HG03139 (cell line): ENCODE results near the gene FRMD3.
A peak's percentile ranks its signal among the peaks of the same experiment; 100 is the strongest.

ENCODE experiments used
- ATAC-seq: cut with Tn5 transposase; IDR thresholded peaks from one replicate; pipeline ENCODE4 v1.9.1; 2021; ENCODE audit not compliant: unreplicated experiment

FRMD3 gene

GRCh38 chr9:83240671-83241070 is 297.5 kb downstream of the FRMD3 start:
- no peak for ATAC-seq

- ATAC-seq, result no peak
Observed at GRCh38 chr9:83239747-83240146, 298.5 kb downstream of the FRMD3 start.

GRCh38 chr9:83238871-83239640 is 299.1 kb downstream of the FRMD3 start:
- ATAC-seq, result no peak

- ATAC-seq, result no peak
Observed at GRCh38 chr9:83236029-83236696, 302.0 kb downstream of the FRMD3 start.

DNA sequence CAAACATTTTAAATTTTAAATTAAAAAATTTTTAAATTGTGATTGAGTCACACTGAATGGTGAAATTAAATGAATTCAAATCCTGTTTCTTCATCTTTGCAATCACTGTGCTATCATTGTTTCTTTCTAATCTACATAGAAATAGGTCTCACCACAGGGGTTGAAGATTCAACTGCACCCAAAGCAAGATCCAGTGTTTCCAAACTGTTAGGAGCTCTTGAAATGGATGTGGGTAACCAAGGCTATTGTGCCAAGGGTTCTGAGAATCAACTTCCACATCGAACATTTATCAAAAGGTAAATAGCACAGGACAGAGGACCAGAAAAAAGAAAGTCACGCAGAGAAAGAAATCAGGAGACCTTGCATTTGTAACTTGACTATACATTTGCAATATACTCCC is 302.7 kb downstream of the FRMD3 start:
- no peak for ATAC-seq

DNA sequence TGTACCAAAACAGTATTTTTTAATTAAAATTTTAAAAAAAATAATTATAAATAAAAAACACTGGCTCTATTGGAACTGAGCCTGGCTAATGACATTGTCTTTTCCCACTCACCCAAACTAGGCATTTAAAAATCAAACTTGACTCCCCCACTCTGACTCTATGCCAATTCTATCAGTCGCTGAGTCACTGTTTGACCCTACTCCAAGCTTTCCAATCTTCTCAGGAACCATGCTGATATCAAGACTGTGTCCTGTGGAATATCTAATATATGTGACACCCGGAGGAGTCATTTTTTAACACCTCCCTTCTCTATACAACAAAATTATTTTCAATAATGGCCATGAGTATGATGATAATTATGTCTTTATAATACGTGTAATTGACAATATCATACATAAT is 303.7 kb downstream of the FRMD3 start:
- no peak for ATAC-seq

- ATAC-seq, result no peak
Observed at GRCh38 chr9:83233647-83234046, 304.6 kb downstream of the FRMD3 start.

DNA sequence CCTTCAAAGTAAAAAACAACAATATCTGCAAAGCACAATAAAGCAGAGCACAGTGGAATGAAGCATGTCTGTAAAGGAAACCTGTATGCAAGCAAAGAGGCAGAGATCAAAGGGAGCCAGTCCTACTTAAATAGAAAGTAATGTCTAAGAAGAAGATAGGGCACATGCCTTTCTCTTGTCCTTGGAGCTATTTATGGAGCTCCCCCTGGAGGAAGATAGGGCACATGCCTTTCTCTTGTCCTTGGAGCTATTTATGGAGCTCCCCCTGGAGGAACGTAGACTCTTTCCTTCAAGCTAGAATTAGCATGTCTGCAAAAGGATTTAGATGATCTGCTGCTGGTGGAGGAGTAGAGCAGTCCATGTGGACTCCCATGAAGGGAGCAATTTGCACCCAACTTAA is 307.2 kb downstream of the FRMD3 start:
- no peak for ATAC-seq

DNA sequence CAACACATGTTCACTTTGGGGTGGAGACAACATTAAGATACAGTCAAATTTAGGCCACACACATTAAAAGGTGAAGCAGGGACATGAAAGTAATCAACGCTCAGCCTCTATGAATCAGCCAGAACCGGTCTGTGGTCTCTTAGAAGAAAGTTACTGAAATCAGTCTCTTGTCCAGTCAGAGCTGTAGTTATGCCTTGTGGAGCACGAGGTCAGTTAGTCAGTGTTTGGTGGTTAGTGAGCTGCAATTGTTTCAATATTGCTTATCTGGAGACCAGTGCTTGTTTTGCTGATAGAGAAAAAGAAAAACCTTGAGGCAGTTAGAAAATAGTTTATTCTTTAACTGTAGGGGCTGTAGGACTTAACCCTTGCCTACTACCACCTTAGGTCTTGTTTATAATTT is 317.5 kb downstream of the FRMD3 start:
- ATAC-seq, result peak; percentile 89

- no peak for ATAC-seq
Observed at GRCh38 chr9:83219924-83220438, 318.2 kb downstream of the FRMD3 start.

DNA sequence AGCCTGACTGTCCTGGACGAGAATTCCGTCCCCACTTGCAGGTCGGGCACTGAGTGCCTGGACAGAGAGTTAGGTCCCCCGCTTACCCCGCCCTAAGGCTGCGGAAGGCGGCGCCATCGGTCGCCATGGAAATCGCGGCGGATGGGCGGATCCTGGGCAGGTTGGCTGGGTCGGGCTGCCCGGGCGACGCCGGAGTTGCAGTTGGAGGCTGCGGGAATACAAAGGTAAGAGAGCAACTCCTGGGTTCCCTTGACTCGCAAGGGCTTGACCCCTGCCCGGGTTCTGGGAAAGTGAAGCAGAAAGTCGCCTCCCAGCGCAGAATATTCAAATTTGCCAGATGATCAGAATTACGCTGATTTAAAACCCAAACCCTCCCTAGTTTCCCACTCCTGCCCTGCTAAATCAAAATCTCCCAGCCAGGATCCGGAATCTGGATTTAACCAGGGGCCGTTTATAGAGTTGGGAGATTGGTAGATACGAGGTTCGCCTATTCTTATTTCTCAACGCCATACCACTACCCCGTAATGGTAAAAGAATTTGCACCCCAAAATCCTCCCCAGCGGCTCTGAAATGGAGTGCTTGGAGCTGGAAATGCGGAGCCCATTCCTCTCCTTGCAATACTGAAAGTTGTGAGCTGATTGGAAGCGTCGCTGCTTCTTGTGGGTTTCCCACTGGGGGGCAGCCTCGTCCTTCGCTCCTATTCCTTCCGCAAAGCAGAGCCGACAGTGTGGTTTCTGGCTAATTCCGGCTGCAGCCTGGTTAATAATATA is 318.9 kb downstream of the FRMD3 start:
- peak; percentile 50 for ATAC-seq

DNA sequence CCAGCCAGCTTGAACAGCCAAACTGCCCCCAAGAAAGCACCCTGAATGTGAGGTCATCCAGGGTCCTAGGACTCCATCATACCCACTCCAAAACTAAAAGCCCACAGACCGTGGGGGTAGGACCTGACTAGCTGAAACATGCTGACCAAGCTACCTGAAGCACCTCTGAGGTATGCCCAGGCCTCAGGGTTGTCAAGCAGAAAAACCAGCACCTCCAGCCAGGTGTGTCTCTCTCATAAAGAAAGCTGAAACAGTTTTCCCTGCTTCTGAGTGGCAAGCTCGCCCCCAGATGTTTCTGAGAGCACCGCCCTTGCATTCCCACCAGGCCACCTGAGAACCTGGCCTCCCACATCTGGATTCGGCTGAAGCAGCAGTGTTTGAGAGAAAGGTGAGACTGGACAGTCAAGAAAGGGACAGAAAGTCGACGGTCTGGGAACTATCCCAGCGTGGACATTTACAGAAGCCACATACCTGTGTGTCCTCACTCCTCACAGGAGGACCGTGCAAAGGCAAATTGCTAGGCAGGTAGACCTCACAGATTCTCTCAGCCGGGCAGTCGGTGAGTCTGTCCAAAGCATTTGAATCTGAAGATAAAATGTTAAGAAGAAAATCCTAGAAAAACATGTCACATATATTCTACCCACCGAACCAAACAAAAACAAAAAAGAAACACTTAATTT is 319.6 kb downstream of the FRMD3 start:
- ATAC-seq, result no peak

GRCh38 chr9:83209188-83209731 is 328.9 kb downstream of the FRMD3 start:
- ATAC-seq, result no peak

DNA sequence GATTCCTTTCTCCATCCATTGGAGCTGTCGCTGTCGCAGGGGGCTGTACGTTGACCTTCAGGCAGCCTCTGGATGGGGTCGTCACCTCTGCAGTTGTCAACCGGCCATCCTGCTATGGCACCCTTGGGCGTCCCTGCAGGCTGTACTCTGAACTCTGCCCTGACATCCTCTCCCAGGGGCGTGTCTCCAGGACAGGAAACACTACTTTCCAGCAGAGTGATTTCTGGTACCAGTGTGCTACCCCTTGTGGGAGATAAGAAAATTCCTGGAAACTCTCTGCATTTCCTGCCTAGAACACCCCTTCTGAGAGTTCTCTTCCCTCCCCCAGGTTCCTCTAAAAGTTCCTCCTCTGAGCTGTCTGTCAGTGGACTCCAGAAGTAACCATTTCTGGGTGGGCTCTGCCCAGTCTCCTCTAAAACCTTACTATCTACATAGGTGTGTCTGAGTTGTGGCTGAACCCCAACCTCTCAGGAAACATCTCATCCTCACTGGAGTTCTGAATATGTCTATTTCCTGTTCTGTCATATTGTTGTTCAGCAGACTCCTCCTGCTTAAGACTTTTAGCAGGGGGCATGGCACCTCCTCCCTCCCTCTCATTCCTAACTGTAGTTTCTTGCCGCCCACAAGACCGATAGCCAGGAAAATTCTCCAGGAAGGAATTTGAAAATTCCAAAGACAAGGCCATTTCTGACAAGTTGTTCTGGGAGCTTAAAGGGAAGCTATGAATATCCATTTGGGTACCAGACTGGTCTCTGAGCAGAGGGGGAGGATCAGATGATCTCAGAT is 329.9 kb downstream of the FRMD3 start:
- ATAC-seq, result no peak

GRCh38 chr9:83204047-83204446 is 334.2 kb downstream of the FRMD3 start:
- ATAC-seq, result no peak

GRCh38 chr9:83200531-83200930 is 337.7 kb downstream of the FRMD3 start:
- ATAC-seq, result no peak

GRCh38 chr9:83199832-83200231 is 338.4 kb downstream of the FRMD3 start:
- no peak for ATAC-seq

DNA sequence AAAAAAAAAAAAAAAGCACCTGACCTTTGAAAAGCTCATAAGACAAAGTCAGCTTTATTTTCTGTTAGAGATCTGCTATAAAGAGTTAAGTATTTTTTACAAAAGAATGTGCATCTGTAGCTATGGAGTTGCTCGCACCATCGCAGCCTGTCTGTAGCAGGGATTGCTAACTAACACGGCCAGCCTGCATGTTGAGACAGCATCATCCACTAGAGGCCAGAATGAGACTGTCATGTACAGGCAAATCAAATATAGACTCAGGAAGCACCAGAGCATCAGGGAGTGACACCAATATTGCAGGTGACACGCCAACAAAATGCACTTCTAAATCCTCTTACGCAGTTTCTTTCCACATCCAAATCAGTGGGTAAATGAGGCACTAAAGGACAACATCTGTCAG is 339.0 kb downstream of the FRMD3 start:
- ATAC-seq, result no peak

DNA sequence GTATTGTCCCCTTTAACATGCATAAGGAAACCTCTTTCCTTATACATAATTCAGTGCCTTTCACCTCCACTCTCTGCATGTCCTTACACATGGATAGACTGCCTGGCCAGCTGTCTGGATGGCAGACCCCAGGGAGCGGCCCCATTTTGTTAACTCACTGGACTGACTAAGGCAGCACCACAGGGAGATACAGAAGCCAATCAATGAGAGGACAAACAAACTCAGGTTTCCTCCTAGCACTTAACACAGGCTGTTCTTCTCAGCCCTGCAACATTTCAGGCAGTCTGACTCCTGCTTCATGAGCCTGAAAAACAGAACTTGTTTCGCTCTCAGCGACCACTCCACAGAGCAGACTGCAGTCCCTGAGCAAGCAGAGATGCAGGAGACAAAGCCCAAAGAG is 339.8 kb downstream of the FRMD3 start:
- no peak for ATAC-seq

GRCh38 chr9:83197591-83197990 is 340.6 kb downstream of the FRMD3 start:
- ATAC-seq, result no peak
